Upper lobe of left lung (tissue), 6 donors: ENCODE results near the gene ZNF57. TPM values are rescaled to one million over a fixed set of nuclear protein-coding genes. Genes with fewer than 3 reads are reported as not detected.

Experiments
- ATAC-seq, 2 donors: fragments of 200-7000 bp; cut with Tn5 transposase; one replicate each; pipeline ENCODE4 v1.9.1; 2022; ENCODE audit warnings: mild to moderate bottlenecking in 2 of 2, moderate library complexity in 2 of 2; ENCODE audit not compliant: low FRiP score in 2 of 2
- DNase-seq, 2 donors: peaks; one replicate each; pipeline ENCODE4 v3.0.0-alpha.2; 2019 to 2020
- H3K27ac ChIP-seq, 4 donors: fragments of 200-600 bp; sonication (generic); one replicate each; pipeline ENCODE4 v1.5.1; 2016 to 2019
- H3K27me3 ChIP-seq, 4 donors: fragments of 200-600 bp; sonication (generic); one replicate each; pipeline ENCODE4 v1.5.1; 2017 to 2019
- H3K36me3 ChIP-seq, 4 donors: fragments of 200-600 bp; sonication (generic); one replicate each; pipeline ENCODE4 v1.5.1; 2016 to 2019
- H3K4me1 ChIP-seq, 4 donors: fragments of 200-600 bp; sonication (generic); one replicate each; pipeline ENCODE4 v1.5.1; 2018 to 2019
- H3K4me3 ChIP-seq, 4 donors: fragments of 200-600 bp; sonication (generic); one replicate each; pipeline ENCODE4 v1.5.1; 2017 to 2019; ENCODE audit warnings: mild to moderate bottlenecking in 2 of 4, moderate library complexity in 1 of 4
- H3K9me3 ChIP-seq, 4 donors: fragments of 200-600 bp; sonication (generic); one replicate each; pipeline ENCODE4 v1.5.1; 2018 to 2019
- EP300 ChIP-seq, 4 donors: sonication (generic); formaldehyde crosslinking; IDR thresholded peaks; one replicate each; pipeline ENCODE4 v1.5.1; 2017; ENCODE audit warnings: antibody characterized with exemption in 4 of 4, control low read depth in 2 of 4
- POLR2A ChIP-seq, 4 donors: fragments of 450-650 bp; IDR thresholded peaks; one replicate each; pipeline ENCODE4 v1.5.1; 2016 to 2017; ENCODE audit warnings: antibody characterized with exemption in 4 of 4, mild to moderate bottlenecking in 2 of 4
- POLR2AphosphoS5 ChIP-seq, 2 donors: sonication (generic); formaldehyde crosslinking; IDR thresholded peaks; one replicate each; pipeline ENCODE4 v1.5.1; 2017; ENCODE audit warnings: antibody characterized with exemption in 2 of 2
- WGBS, 2 donors: methylation state at CpG; one replicate each; pipeline ENCODE4 v1.1.5; 2017 to 2018; 5-methylcytosine and 5-hydroxymethylcytosine counted together
- total RNA-seq, 6 donors: library from RNA; depleted of rRNA in 4 of 6; stranded (reverse); fragments of >200 nt in 4 of 6; gene quantifications; one replicate each; pipeline versions ENCODE4 v1.1.0 to v1.2.1, GENCODE V29; 2016 to 2021
- TF ChIP-seq, protein P1 (sequence below), 6 experiments: fragments of 450-650 bp in 4 of 6; fragments of 200-600 bp in 2 of 6; sonication (generic) in 2 of 6; IDR thresholded peaks; one replicate each; pipeline ENCODE4 v1.5.1; 2016 to 2019; ENCODE audit warnings: antibody characterized with exemption in 6 of 6
- donor health status: DM: no; HTN: no; CAD: no; lungs with moderate emphysema.
- donor health status: DM: no; HTN: yes; CAD: no; lungs with severe emphysema.

Gene ZNF57
- total RNA-seq, 6 donors from 2014 or later: 5.2 to 9.8 (median 6.1) TPM

DNA sequence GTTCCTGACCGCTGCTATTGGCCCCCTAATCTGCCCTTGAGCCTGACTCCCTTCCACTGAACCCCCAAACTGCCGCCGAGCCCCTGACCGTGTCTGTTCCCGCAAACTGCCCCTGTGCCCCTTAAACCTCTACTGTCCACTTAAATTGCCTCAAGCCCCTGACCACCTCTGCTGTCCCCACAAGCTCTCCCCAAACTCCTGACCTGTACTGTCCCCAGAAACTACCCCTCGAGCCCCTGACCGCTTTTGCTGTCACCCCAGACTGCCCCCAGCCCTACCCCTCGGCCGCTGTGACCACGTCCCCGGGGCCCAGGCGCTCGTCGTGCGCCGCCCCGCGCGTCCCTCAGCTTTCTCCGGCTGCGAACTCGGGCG, 43.7 kb downstream of the ZNF57 start:
- no peak for ATAC-seq
- no peaks in the 10 kb centered on the region for H3K27me3 ChIP-seq
- H3K9me3 ChIP-seq: no peaks in the 10 kb centered on the region
- H3K36me3 ChIP-seq: peaks cover 0 to 5% (median 0%) of the 10 kb centered on the region in 4 donors
- peak overlapping the region; percentile 74 to 98 (median 91) for H3K4me3 ChIP-seq
- H3K4me1 ChIP-seq: peaks cover 19 to 39% (median 21%) of the 10 kb centered on the region in 4 donors
- WGBS, 2 donors: 4% methylated on average over 7 to 8 of the region's 23 CpGs
- DNase-seq: no peak
- TF ChIP-seq POLR2A (IDR thresholded peaks at IDR 0.05): no peak
- H3K27ac ChIP-seq: peak overlapping the region; percentile 88 to 96 (median 92)

DNA sequence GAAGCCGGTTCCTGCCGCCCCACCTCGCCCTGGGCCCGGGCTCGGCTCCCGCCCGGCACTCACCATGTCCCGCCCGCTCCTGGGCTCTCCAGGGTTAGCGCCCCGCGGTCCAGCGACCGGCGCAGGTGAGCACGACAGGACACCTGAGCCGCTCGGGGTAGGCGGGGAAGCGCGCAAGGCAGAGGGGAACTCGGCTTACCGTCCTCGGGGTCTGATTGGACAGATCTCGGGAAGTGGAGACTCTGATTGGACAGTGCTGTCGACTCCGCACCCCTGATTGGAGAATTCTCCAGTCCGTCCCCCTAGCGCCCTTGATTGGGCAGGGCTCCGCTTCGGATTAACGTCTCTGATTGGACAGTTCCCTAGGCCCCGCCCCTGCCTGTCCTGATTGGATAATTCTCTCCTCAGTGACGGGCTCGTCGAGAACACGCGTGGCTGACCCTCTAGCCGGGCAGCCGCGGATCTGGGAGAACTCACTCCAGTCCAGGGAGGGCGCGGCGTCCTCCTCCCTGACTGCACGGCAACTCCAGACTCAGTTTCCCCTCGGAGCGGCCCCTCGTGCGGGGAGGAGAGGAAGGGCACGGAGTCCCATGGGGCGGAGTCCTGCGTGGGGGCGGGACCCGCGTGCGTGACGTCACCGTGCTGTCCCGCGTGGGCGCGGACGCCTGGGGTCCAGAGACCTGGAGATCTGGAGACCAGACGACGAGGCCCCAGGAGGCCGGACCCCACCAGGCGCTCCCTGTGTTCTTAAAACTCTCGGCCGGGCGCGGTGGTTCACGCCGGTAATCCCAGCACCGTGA, 44.2 kb downstream of the ZNF57 start, which contains the start of gene ZNF77:
TSS of gene ZNF77 (minus strand) at position 197 of the 800 bp plus-strand sequence. CDS start at position 66, 131 bp downstream.
- WGBS, 2 donors: 2 to 3% methylated on average over 12 of the region's 74 CpGs
- Histone ChIP-seq H3K4me3 (peak within 1 kb of the TSS; percentile 74 to 98 (median 91)), H3K27me3 (no peaks in the 10 kb centered on the region), H3K9me3 (no peaks in the 10 kb centered on the region), H3K27ac (peak within 1 kb of the TSS; percentile 88 to 96 (median 92)), H3K36me3 (peaks cover 0 to 1% (median 0%) of the 10 kb centered on the region in 4 donors), H3K4me1 (peaks cover 23 to 44% (median 25%) of the 10 kb centered on the region in 4 donors)
- peak in 3 of 4 donors; percentile 52 to 68 (median 55) for TF ChIP-seq POLR2A (IDR thresholded peaks at IDR 0.05)
- TF ChIP-seq, protein P1, sequence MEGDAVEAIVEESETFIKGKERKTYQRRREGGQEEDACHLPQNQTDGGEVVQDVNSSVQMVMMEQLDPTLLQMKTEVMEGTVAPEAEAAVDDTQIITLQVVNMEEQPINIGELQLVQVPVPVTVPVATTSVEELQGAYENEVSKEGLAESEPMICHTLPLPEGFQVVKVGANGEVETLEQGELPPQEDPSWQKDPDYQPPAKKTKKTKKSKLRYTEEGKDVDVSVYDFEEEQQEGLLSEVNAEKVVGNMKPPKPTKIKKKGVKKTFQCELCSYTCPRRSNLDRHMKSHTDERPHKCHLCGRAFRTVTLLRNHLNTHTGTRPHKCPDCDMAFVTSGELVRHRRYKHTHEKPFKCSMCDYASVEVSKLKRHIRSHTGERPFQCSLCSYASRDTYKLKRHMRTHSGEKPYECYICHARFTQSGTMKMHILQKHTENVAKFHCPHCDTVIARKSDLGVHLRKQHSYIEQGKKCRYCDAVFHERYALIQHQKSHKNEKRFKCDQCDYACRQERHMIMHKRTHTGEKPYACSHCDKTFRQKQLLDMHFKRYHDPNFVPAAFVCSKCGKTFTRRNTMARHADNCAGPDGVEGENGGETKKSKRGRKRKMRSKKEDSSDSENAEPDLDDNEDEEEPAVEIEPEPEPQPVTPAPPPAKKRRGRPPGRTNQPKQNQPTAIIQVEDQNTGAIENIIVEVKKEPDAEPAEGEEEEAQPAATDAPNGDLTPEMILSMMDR (IDR thresholded peaks at IDR 0.05): peak in 5 of 6 experiments; percentile 5 to 61 (median 37)
- TF ChIP-seq POLR2AphosphoS5 (IDR thresholded peaks at IDR 0.05): peak; percentile 8 to 56
- TF ChIP-seq EP300 (IDR thresholded peaks at IDR 0.05): no peak
- ATAC-seq: peak; percentile 99 to 100
- peak; percentile 96 to 97 for DNase-seq

DNA sequence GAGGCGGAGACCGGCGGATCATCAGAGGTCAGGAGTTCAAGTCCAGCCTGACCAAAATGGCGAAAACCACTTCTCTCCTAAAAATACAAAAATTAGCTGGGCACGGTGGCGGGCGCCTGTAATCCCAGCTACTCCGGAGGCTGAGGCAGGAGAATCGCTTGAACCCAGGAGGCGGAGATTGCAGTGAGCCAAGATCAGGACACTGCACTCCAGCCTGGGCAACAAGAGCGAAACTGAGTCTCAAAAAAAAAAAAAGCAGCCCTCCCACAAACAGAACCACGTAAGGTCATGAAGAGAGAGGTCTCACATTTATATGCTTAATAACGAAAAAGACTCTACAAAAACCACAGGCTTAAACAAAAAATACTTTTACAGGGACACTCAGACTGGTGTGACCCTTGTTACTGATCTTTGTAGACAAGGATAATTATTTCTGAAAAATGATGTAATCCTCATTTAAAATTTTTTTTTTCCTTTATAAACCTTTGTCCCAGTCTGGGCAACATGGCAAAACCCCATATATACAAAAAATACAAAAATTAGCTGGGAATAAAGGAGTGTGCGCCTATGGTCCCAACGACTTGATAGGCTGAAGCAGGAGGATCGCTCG, 45.0 kb downstream of the ZNF57 start:
- Histone ChIP-seq H3K27me3 (no peaks in the 10 kb centered on the region), H3K9me3 (no peaks in the 10 kb centered on the region), H3K4me3 (peak overlapping the region; percentile 45 to 95 (median 80)), H3K27ac (peak overlapping the region; percentile 88 to 96 (median 92)), H3K36me3 (no peaks in the 10 kb centered on the region), H3K4me1 (peaks cover 23 to 44% (median 25%) of the 10 kb centered on the region in 4 donors)
- ATAC-seq (no peak), DNase-seq (no peak)
- TF ChIP-seq, protein P1 (IDR thresholded peaks at IDR 0.05): no peak
- TF ChIP-seq EP300 (IDR thresholded peaks at IDR 0.05) (no peak), POLR2AphosphoS5 (IDR thresholded peaks at IDR 0.05) (no peak), POLR2A (IDR thresholded peaks at IDR 0.05) (no peak)
- WGBS, 2 donors: 53 to 58% methylated on average over 17 of the region's 17 CpGs

DNA sequence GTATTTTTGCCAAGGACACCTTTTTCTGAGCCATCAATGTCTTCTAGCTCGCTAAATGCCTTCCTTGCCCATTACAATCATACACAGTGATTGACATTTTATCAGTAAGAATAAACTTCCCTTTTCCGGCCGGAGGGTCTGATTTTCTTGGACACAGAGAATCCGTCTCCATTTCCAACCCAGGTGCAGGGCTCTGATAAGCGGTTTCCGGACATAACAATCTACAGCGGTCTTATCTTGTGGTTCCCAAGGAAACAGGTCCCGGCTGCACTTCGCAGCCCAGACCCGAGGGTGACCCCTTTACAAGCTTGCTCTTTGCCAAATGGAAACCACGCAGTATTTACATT, 49.2 kb downstream of the ZNF57 start:
- Histone ChIP-seq H3K36me3 (no peaks in the 10 kb centered on the region), H3K4me3 (peak overlapping the region; percentile 58 to 82 (median 81)), H3K4me1 (peaks cover 25 to 45% (median 26%) of the 10 kb centered on the region in 4 donors), H3K27me3 (no peaks in the 10 kb centered on the region), H3K27ac (peak overlapping the region; percentile 93 to 97 (median 96)), H3K9me3 (no peaks in the 10 kb centered on the region)
- DNase-seq: peak in 1 of 2 donors; percentile 61
- TF ChIP-seq EP300 (IDR thresholded peaks at IDR 0.05) (peak in 3 of 4 donors; percentile 6 to 85 (median 82)), POLR2A (IDR thresholded peaks at IDR 0.05) (no peak), POLR2AphosphoS5 (IDR thresholded peaks at IDR 0.05) (peak; percentile 15 to 40)
- TF ChIP-seq, protein P1 (IDR thresholded peaks at IDR 0.05): no peak
- 0 to 1% methylated on average over 10 to 11 of the region's 11 CpGs for WGBS, 2 donors
- ATAC-seq: peak; percentile 0 to 38
